Smooth muscle cell (in vitro differentiated cells): ENCODE results near the gene USP25. TPM values are rescaled to one million over a fixed set of nuclear protein-coding genes. Genes with fewer than 3 reads are reported as not detected.

Experiments used
- DNase-seq: peaks from one replicate; lab custom pipeline; 2025; ENCODE audit not compliant: unreplicated experiment; lab: John Stamatoyannopoulos, UW
- H2AFZ ChIP-seq: fragments of 200-600 bp; sonication (generic); 2 replicates; pipeline ENCODE4 v1.6.0; 2016; ENCODE audit warnings: antibody characterized with exemption, low read depth, mild to moderate bottlenecking
- H3F3A ChIP-seq: fragments of 200-600 bp; sonication (generic); 2 replicates; pipeline ENCODE4 v1.6.0; 2017; ENCODE audit warnings: antibody characterized with exemption, low read depth
- H3K27ac ChIP-seq: fragments of 200-600 bp; sonication (generic); 2 replicates; pipeline ENCODE4 v1.5.1; 2016; ENCODE audit warnings: low read depth, mild to moderate bottlenecking
- H3K27me3 ChIP-seq: fragments of 200-600 bp; sonication (generic); 2 replicates; pipeline ENCODE4 v1.6.1; 2016; ENCODE audit warnings: low read depth, mild to moderate bottlenecking
- H3K36me3 ChIP-seq: fragments of 200-600 bp; sonication (generic); 2 replicates; pipeline ENCODE4 v1.5.1; 2016; ENCODE audit warnings: low read depth
- H3K4me1 ChIP-seq: fragments of 200-600 bp; sonication (generic); 2 replicates; pipeline ENCODE4 v1.5.1; 2016; ENCODE audit warnings: low read depth
- H3K4me2 ChIP-seq: fragments of 200-600 bp; sonication (generic); 2 replicates; pipeline ENCODE4 v1.6.0; 2016; ENCODE audit warnings: mild to moderate bottlenecking
- H3K4me3 ChIP-seq: fragments of 200-600 bp; sonication (generic); 2 replicates; pipeline ENCODE4 v1.5.1; 2016; ENCODE audit warnings: mild to moderate bottlenecking
- H3K79me2 ChIP-seq: fragments of 200-600 bp; sonication (generic); 2 replicates; pipeline ENCODE4 v1.6.0; 2016; ENCODE audit warnings: low read depth, mild to moderate bottlenecking
- H3K9ac ChIP-seq: fragments of 200-600 bp; sonication (generic); 2 replicates; pipeline ENCODE4 v1.6.0; 2016; ENCODE audit warnings: low read depth
- H3K9me3 ChIP-seq: fragments of 200-600 bp; sonication (generic); replicated peaks from 2 replicates; pipeline ENCODE4 v1.5.1; 2016; ENCODE audit warnings: low read depth
- H4K20me1 ChIP-seq: fragments of 200-600 bp; sonication (generic); 2 replicates; pipeline ENCODE4 v1.6.0; 2016; ENCODE audit warnings: low read depth
- WGBS: methylation state at CpG from one replicate; pipeline ENCODE4 v1.1.7; 2016; ENCODE audit warnings: low lambda C conversion rate; 5-methylcytosine and 5-hydroxymethylcytosine counted together
- polyA plus RNA-seq: library from polyadenylated mRNA; unstranded; fragments of >200 nt; fragmentation: Nextera tagmentation; extraction: Ambion mirVana; gene quantifications from 2 replicates; pipeline ENCODE4 v1.2.1, GENCODE V29; 2016
- total RNA-seq: library from RNA; depleted of rRNA; stranded (reverse); fragments of >200 nt; gene quantifications from 2 replicates; pipeline ENCODE4 v1.2.3, GENCODE V29; 2014
- TF ChIP-seq, protein P1 (sequence below): fragments of 200-600 bp; sonication (generic); IDR thresholded peaks from 2 replicates; pipeline ENCODE4 v1.5.1; 2017; ENCODE audit warnings: borderline replicate concordance, mild to moderate bottlenecking, antibody characterized with exemption; ENCODE audit not compliant: insufficient read depth, poor library complexity, severe bottlenecking

USP25 gene
- total and polyA plus RNA-seq, 2 experiments from 2014 or later: 12.0 to 30.7 TPM

DNA sequence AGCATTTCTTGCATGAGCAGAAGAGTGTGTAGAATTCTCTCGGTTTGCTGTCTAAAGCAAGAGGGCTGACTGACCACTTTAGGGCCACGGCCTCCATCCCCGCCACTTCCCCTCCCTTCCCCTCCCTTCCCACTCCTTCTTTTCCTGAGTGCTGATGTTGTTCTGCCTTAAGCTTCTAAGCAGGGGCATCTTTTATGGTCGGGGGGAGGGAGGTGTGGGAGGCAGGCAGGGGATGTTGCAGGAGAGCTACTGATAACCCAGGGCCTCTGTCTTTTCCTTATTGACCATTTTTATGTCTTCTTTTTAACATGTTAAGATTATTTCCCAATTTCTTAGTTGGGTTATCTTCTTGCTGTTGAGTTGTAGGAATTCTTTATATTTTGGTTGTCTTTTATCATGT is 15.1 kb downstream of the USP25 start:
- TF ChIP-seq, protein P1, sequence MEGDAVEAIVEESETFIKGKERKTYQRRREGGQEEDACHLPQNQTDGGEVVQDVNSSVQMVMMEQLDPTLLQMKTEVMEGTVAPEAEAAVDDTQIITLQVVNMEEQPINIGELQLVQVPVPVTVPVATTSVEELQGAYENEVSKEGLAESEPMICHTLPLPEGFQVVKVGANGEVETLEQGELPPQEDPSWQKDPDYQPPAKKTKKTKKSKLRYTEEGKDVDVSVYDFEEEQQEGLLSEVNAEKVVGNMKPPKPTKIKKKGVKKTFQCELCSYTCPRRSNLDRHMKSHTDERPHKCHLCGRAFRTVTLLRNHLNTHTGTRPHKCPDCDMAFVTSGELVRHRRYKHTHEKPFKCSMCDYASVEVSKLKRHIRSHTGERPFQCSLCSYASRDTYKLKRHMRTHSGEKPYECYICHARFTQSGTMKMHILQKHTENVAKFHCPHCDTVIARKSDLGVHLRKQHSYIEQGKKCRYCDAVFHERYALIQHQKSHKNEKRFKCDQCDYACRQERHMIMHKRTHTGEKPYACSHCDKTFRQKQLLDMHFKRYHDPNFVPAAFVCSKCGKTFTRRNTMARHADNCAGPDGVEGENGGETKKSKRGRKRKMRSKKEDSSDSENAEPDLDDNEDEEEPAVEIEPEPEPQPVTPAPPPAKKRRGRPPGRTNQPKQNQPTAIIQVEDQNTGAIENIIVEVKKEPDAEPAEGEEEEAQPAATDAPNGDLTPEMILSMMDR: no peak
- 45% methylated on average over 4 of the region's 4 CpGs for WGBS
- H3K27me3 ChIP-seq: no peaks in the 10 kb centered on the region
- no peak overlapping the region for H2AFZ ChIP-seq
- H3K4me1 ChIP-seq: peaks cover 7% of the 10 kb centered on the region
- no peaks in the 10 kb centered on the region for H3K9me3 ChIP-seq
- H4K20me1 ChIP-seq: peaks cover 91% of the 10 kb centered on the region
- no peak overlapping the region for H3K4me3 ChIP-seq
- no peaks in the 10 kb centered on the region for H3F3A ChIP-seq
- no peak overlapping the region for H3K4me2 ChIP-seq
- peaks cover 96% of the 10 kb centered on the region for H3K79me2 ChIP-seq
- no peak overlapping the region for H3K9ac ChIP-seq
- H3K27ac ChIP-seq: no peak overlapping the region
- DNase-seq: no peak
- H3K36me3 ChIP-seq: no peaks in the 10 kb centered on the region

DNA sequence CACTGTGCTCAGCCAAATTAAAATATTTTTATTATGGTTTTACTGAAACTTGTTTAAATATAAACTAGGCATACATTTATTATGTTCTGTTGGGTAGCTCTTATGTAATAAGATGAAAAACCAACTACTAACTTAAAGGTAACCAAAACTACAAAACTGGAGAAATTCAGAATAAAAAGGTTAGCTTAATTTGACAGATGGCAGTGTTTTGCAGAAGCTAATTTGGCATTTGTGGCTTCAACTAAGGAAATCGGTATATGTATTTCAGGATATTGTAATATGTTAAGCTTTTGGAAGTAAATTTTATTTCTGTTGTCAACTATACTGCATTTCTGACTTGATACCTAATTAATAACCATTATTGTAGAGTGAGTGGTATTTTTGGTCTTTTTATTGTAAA is 18.8 kb downstream of the USP25 start:
- Histone ChIP-seq H3K9ac (no peak overlapping the region), H2AFZ (no peak overlapping the region), H3F3A (no peaks in the 10 kb centered on the region), H4K20me1 (peaks cover 73% of the 10 kb centered on the region), H3K4me2 (no peak overlapping the region), H3K27ac (no peak overlapping the region), H3K79me2 (peaks cover 96% of the 10 kb centered on the region), H3K36me3 (no peaks in the 10 kb centered on the region), H3K4me1 (peaks cover 8% of the 10 kb centered on the region), H3K27me3 (no peaks in the 10 kb centered on the region), H3K9me3 (no peaks in the 10 kb centered on the region), H3K4me3 (no peak overlapping the region)
- WGBS: 100% methylated on average over 1 of the region's 1 CpG
- DNase-seq: no peak
- TF ChIP-seq, protein P1: no peak

DNA sequence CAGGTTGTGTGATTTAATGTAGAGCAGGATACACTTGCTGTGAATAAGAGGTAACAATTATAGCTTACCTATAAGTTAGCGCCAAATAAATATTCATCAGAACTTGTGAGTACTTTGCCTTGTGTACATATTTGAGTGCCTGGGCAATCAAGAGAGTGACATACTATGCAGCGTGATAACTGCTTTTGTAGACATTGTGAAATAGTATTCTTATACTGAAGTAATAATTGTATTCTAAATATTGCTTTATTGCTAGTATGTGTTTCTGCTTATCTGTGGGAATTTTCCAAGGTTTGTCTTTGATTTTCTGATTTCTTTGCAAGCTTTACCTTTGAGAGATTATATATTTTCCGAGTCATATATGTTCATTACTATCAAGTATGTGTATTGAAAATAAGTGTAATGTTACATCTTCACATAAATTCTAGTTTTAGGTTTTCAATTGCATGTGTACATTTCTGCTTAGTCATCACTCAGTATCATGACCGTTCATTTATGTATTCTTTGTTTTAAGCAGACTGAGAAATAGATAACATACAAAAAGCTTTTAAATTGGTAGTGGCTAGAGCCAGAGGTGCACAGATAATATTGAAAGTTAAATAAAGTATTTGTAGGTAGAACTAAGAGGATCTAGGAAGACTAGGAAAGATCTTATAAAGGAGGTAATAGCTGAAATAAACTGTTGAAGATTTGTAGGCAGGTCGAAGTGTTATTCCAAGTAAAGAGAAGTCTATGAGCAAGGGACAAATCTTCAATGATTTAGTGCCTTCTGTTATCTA is 19.5 kb downstream of the USP25 start:
- Histone ChIP-seq H3K4me3 (no peak overlapping the region), H3K27me3 (no peaks in the 10 kb centered on the region), H3K9ac (no peak overlapping the region), H3K79me2 (peaks cover 96% of the 10 kb centered on the region), H3K9me3 (no peaks in the 10 kb centered on the region), H3F3A (no peaks in the 10 kb centered on the region), H3K4me2 (no peak overlapping the region), H2AFZ (no peak overlapping the region), H3K36me3 (no peaks in the 10 kb centered on the region), H3K4me1 (peaks cover 14% of the 10 kb centered on the region), H4K20me1 (peaks cover 73% of the 10 kb centered on the region), H3K27ac (no peak overlapping the region)
- no peak for DNase-seq
- WGBS: 78% methylated on average over 5 of the region's 5 CpGs
- TF ChIP-seq, protein P1: no peak

DNA sequence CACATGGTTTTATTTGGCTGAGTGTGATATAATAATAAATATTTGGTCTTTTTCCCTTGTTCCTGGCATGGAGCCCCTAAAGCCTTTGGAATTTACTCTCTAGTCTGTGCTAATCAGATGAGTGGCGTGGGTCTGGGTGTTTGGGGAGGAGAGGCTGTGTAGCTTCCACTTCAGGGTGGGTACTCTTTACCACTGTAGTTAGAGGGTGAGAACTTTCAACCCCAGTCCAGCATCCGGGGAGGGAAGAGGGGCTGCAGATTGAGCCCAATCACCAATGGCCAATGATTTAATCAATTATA is 20.0 kb downstream of the USP25 start:
- Histone ChIP-seq H3K9ac (no peak overlapping the region), H2AFZ (no peak overlapping the region), H3K4me3 (no peak overlapping the region), H3F3A (no peaks in the 10 kb centered on the region), H3K27me3 (no peaks in the 10 kb centered on the region), H3K4me2 (no peak overlapping the region), H3K27ac (no peak overlapping the region), H3K9me3 (no peaks in the 10 kb centered on the region), H3K4me1 (peaks cover 16% of the 10 kb centered on the region), H4K20me1 (peaks cover 73% of the 10 kb centered on the region), H3K36me3 (no peaks in the 10 kb centered on the region), H3K79me2 (peaks cover 92% of the 10 kb centered on the region)
- TF ChIP-seq, protein P1: no peak
- 70% methylated on average over 2 of the region's 2 CpGs for WGBS
- DNase-seq: no peak
